IMR-90 (cell line): ENCODE measurements around the gene SCAMP4. TPM values are rescaled to one million over a fixed set of nuclear protein-coding genes. Genes with fewer than 3 reads are reported as not detected.

Experiments used
- ATAC-seq: fragments of 200-7000 bp; cut with Tn5 transposase; 2 replicates; pipeline ENCODE4 v1.9.1; 2020; ENCODE audit warnings: low read depth, mild to moderate bottlenecking, moderate library complexity
- BruUV-seq: library from RNA; stranded (reverse); fragments of 400-500 nt; replicated peaks from 2 replicates; lab custom pipeline; 2021; lab: Mats Ljungman, UMichigan
- CTCF ChIA-PET: fragments of 300-600 bp; formaldehyde crosslinking; extraction: SDS; loops from one replicate; lab custom pipeline; 2021; ENCODE audit warnings: antibody characterized with exemption; lab: Yijun Ruan, JAX
- POLR2A ChIA-PET: fragments of 300-600 bp; sonication (Branson Sonifier 250); formaldehyde crosslinking; loops from one replicate; lab custom pipeline; 2022; ENCODE audit warnings: antibody characterized with exemption; ENCODE audit not compliant: unreplicated experiment; lab: Charles Lee
- DNase-seq: peaks from one replicate; pipeline ENCODE4 v3.0.0; 2013
- H2AFZ ChIP-seq: replicated peaks from 2 replicates; pipeline ENCODE3; 2013; ENCODE audit warnings: low read length, mild to moderate bottlenecking; ENCODE audit not compliant: poor library complexity
- H2AK5ac ChIP-seq: 2 replicates; pipeline ENCODE4 v1.6.1; 2013; ENCODE audit warnings: low read depth, low read length, inconsistent platforms
- H2AK9ac ChIP-seq: replicated peaks from 2 replicates; pipeline ENCODE3; 2013; ENCODE audit warnings: mild to moderate bottlenecking, low read depth, low read length, moderate library complexity; ENCODE audit not compliant: poor library complexity
- H2BK120ac ChIP-seq: 2 replicates; pipeline ENCODE4 v1.6.1; 2013; ENCODE audit warnings: low read depth, low read length, inconsistent platforms
- H2BK15ac ChIP-seq: 3 replicates; pipeline ENCODE4 v1.6.1; 2013; ENCODE audit warnings: low read depth, low read length, inconsistent platforms
- H2BK20ac ChIP-seq: 2 replicates; pipeline ENCODE4 v1.6.1; 2013; ENCODE audit warnings: low read depth, mild to moderate bottlenecking, inconsistent platforms, low read length, moderate library complexity
- H2BK5ac ChIP-seq: 2 replicates; pipeline ENCODE4 v1.6.1; 2013; ENCODE audit warnings: mild to moderate bottlenecking, low read depth, low read length, inconsistent platforms; ENCODE audit not compliant: poor library complexity, severe bottlenecking
- H3K14ac ChIP-seq: replicated peaks from 2 replicates; pipeline ENCODE4 v1.6.1; 2013; ENCODE audit warnings: low read depth, low read length, inconsistent platforms
- H3K18ac ChIP-seq: 2 replicates; pipeline ENCODE4 v1.6.1; 2013; ENCODE audit warnings: low read depth, low read length, control low read depth
- H3K23ac ChIP-seq: 2 replicates; pipeline ENCODE4 v1.6.1; 2013; ENCODE audit warnings: low read depth, low read length, inconsistent platforms
- H3K27ac ChIP-seq: 2 replicates; pipeline ENCODE4 v1.5.1; 2013; ENCODE audit warnings: mild to moderate bottlenecking, control low read depth, low read length; ENCODE audit not compliant: insufficient read depth
- H3K27me3 ChIP-seq: 2 replicates; pipeline ENCODE4 v1.6.1; 2013; ENCODE audit warnings: low read length; ENCODE audit not compliant: control insufficient read depth, insufficient read depth
- H3K36me3 ChIP-seq: 2 replicates; pipeline ENCODE4 v1.6.1; 2013; ENCODE audit warnings: low read length, mixed read lengths; ENCODE audit not compliant: control insufficient read depth, insufficient read depth
- H3K4ac ChIP-seq: 2 replicates; pipeline ENCODE4 v1.6.1; 2013; ENCODE audit warnings: low read depth, low read length, inconsistent platforms
- H3K4me1 ChIP-seq: 2 replicates; pipeline ENCODE4 v1.6.1; 2013; ENCODE audit warnings: low read length, mixed read lengths; ENCODE audit not compliant: control insufficient read depth, insufficient read depth
- H3K4me2 ChIP-seq: 2 replicates; pipeline ENCODE4 v1.6.1; 2013; ENCODE audit warnings: low read depth, mild to moderate bottlenecking, control low read depth, low read length, moderate library complexity
- H3K4me3 ChIP-seq: 2 replicates; pipeline ENCODE4 v1.5.1; 2013; ENCODE audit warnings: low read depth, mild to moderate bottlenecking, control low read depth, low read length, moderate library complexity; ENCODE audit not compliant: insufficient read depth
- H3K56ac ChIP-seq: 2 replicates; pipeline ENCODE4 v1.6.1; 2013; ENCODE audit warnings: low read length, inconsistent platforms; ENCODE audit not compliant: insufficient read depth; ENCODE audit errors: extremely low read depth
- H3K79me1 ChIP-seq, 2 experiments: 2 replicates each; pipeline ENCODE4 v1.6.1; 2013; ENCODE audit warnings: low read length in 2 of 2, inconsistent platforms in 1 of 2, low read depth in 1 of 2
- H3K9ac ChIP-seq: 2 replicates; pipeline ENCODE4 v1.6.1; 2013; ENCODE audit warnings: low read depth, low read length, control low read depth
- H3K9me1 ChIP-seq: 2 replicates; pipeline ENCODE4 v1.6.1; 2013; ENCODE audit warnings: low read length, inconsistent platforms; ENCODE audit not compliant: insufficient read depth
- H3K9me3 ChIP-seq: 2 replicates; pipeline ENCODE4 v1.6.1; 2013; ENCODE audit warnings: low read length; ENCODE audit not compliant: control insufficient read depth, insufficient read depth
- H4K20me1 ChIP-seq: 2 replicates; pipeline ENCODE4 v1.6.1; 2013; ENCODE audit warnings: low read length, inconsistent platforms; ENCODE audit not compliant: insufficient read depth
- H4K5ac ChIP-seq: 2 replicates; pipeline ENCODE4 v1.6.1; 2013; ENCODE audit warnings: mild to moderate bottlenecking, low read depth, low read length, control low read depth
- H4K8ac ChIP-seq, 2 experiments: 2 replicates each; pipeline ENCODE4 v1.6.1; 2013; ENCODE audit warnings: low read depth in 2 of 2, low read length in 2 of 2, control low read depth in 1 of 2, inconsistent platforms in 1 of 2
- H4K91ac ChIP-seq: 2 replicates; pipeline ENCODE4 v1.6.1; 2013; ENCODE audit warnings: low read depth, low read length, inconsistent platforms; ENCODE audit not compliant: insufficient read depth
- BHLHE40 ChIP-seq: fragments of 150-350 bp; IDR thresholded peaks from 2 replicates; pipeline ENCODE4 v1.6.1; 2016; ENCODE audit warnings: mild to moderate bottlenecking, low read depth, low read length
- FOS ChIP-seq: fragments of 150-350 bp; IDR thresholded peaks from 2 replicates; pipeline ENCODE4 v1.6.1; 2016; ENCODE audit warnings: low read depth, low read length
- MAFK ChIP-seq: IDR thresholded peaks from 2 replicates; pipeline ENCODE4 v1.6.1; 2012; ENCODE audit warnings: low read depth, low read length, improper control_type of control experiment
- MXI1 ChIP-seq: IDR thresholded peaks from 2 replicates; pipeline ENCODE4 v1.6.1; 2012; ENCODE audit warnings: low read depth, mild to moderate bottlenecking, low read length, moderate library complexity, borderline replicate concordance
- NFE2L2 ChIP-seq: fragments of 150-350 bp; IDR thresholded peaks from 2 replicates; pipeline ENCODE4 v1.6.1; 2016; ENCODE audit warnings: low read depth, mild to moderate bottlenecking, low read length
- POLR2A ChIP-seq: IDR thresholded peaks from 2 replicates; pipeline ENCODE4 v1.6.1; 2012; ENCODE audit warnings: mild to moderate bottlenecking, low read depth, low read length
- RAD21 ChIP-seq: IDR thresholded peaks from 2 replicates; pipeline ENCODE4 v1.6.1; 2012; ENCODE audit warnings: low read length, improper control_type of control experiment
- RCOR1 ChIP-seq: IDR thresholded peaks from 2 replicates; pipeline ENCODE4 v1.6.1; 2012; ENCODE audit warnings: mild to moderate bottlenecking, low read length, improper control_type of control experiment; ENCODE audit not compliant: insufficient replicate concordance
- RFX5 ChIP-seq: IDR thresholded peaks from 2 replicates; pipeline ENCODE4 v1.8.0; 2012; ENCODE audit warnings: low read depth, mild to moderate bottlenecking, low read length, moderate library complexity
- SMC3 ChIP-seq: fragments of 150-350 bp; IDR thresholded peaks from 2 replicates; pipeline ENCODE4 v1.6.1; 2016; ENCODE audit warnings: low read depth, mild to moderate bottlenecking, antibody characterized with exemption, low read length, moderate library complexity
- WGBS, 2 experiments: methylation state at CpG; one replicate each; pipeline versions ENCODE4 v1.1.5 to v1.1.7; 2013; ENCODE audit warnings: missing lambda C conversion rate in 2 of 2; ENCODE audit not compliant: insufficient read length in 1 of 2; ENCODE audit errors: extremely low coverage in 2 of 2; 5-methylcytosine and 5-hydroxymethylcytosine counted together
- dilution Hi-C: fragments of 300-500 bp; cut with HindIII; formaldehyde crosslinking; loops from one replicate; pipeline ENCODE4 v1.14.3; 2018; ENCODE audit warnings: low sequenced_read_pairs; ENCODE audit not compliant: unreplicated experiment
- in situ Hi-C: fragments of 300-500 bp; cut with MboI; formaldehyde crosslinking; loops from 3 replicates; pipeline ENCODE4 v1.14.3; 2019; ENCODE audit warnings: low sequenced_read_pairs, inconsistent platforms, mixed read lengths
- intact Hi-C: fragments of 100-400 bp; cut with micrococcal nuclease; formaldehyde crosslinking; loops from 2 replicates; pipeline ENCODE4 v1.10.0; 2022
- polyA plus RNA-seq, 3 experiments: library from polyadenylated mRNA; depleted of rRNA; stranded (reverse); fragments of >200 nt; gene quantifications; 2 replicates each; pipeline ENCODE4 v1.2.3, GENCODE V29; 2012; ENCODE audit warnings: low replicate concordance in 1 of 3
- total RNA-seq: library from RNA; depleted of rRNA; stranded (reverse); fragments of >200 nt; gene quantifications from 2 replicates; pipeline ENCODE4 v1.2.3, GENCODE V29; 2012
- TF ChIP-seq, protein P1 (sequence below): fragments of 150-350 bp; IDR thresholded peaks from 2 replicates; pipeline ENCODE4 v1.6.1; 2016; ENCODE audit warnings: low read depth, mild to moderate bottlenecking, low read length, moderate library complexity, borderline replicate concordance
- TF ChIP-seq, protein P2 (sequence below): conservative IDR thresholded peaks from 2 replicates; pipeline ENCODE4 v1.5.1; 2012; ENCODE audit warnings: mild to moderate bottlenecking, low read depth, low read length, improper control_type of control experiment
- TF ChIP-seq, protein P3 (sequence below): fragments of 150-350 bp; IDR thresholded peaks from 2 replicates; pipeline ENCODE4 v1.6.1; 2017; ENCODE audit warnings: mild to moderate bottlenecking, antibody characterized with exemption, low read length, low read depth

Gene SCAMP4
- total and polyA plus RNA-seq, 2 of the 4 experiments (the other 2 are of a cell fraction) = 16.1 to 28.1 TPM

DNA sequence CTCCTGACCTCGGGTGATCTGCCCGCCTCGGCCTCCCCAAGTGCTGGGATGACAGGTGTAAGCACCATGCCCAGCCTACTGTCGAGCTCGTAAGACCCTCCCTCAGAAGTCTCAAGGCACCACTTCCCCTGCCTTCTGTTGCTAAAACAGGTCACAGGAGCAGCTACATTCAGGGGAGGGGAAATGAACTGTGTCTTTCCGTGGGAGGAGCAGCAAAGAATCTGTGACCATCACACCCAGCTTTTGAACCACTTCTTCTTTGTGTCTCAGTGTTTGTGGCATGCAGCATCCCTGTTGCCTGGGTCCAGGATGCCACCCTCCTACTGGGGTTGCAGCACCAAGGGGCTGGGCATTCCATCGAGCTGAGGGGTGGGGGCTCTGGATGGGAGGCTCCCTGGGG, 28.0 kb downstream of the SCAMP4 start:
- intact Hi-C loops (no loop called here), dilution Hi-C loops (no loop called here), in situ Hi-C loops (no loop called here)
- no peak overlapping the region for H3K27ac ChIP-seq
- H3K4me1 ChIP-seq = peaks cover 6% of the 10 kb centered on the region
- H3K18ac ChIP-seq = no peak overlapping the region
- WGBS, 2 experiments = no CpG with 5 or more reads among the region's 7 CpGs
- H4K20me1 ChIP-seq = no peaks in the 10 kb centered on the region
- no peak overlapping the region for H3K56ac ChIP-seq
- H4K8ac ChIP-seq = no peak overlapping the region
- H3K79me1 ChIP-seq = no peaks in the 10 kb centered on the region
- ChIA-PET POLR2A (no interaction called here), CTCF (no interaction called here)
- no peak overlapping the region for H4K5ac ChIP-seq
- DNase-seq (no peak), ATAC-seq (no peak)
- H3K14ac ChIP-seq = no peak overlapping the region
- H3K9ac ChIP-seq = no peak overlapping the region
- H3K36me3 ChIP-seq = no peaks in the 10 kb centered on the region
- H4K91ac ChIP-seq = no peak overlapping the region
- H3K4me2 ChIP-seq = no peak overlapping the region
- H2BK120ac ChIP-seq = no peak overlapping the region
- no peaks in the 10 kb centered on the region for H3K27me3 ChIP-seq
- no peak overlapping the region for H2AK5ac ChIP-seq
- H2BK15ac ChIP-seq = no peak overlapping the region
- H3K4me3 ChIP-seq = no peak overlapping the region
- H3K4ac ChIP-seq = no peak overlapping the region
- no peaks in the 10 kb centered on the region; the same call in 1 of the 2 replicates for H3K9me3 ChIP-seq
- no peak overlapping the region for H2AFZ ChIP-seq
- H3K23ac ChIP-seq = no peak overlapping the region
- no peak overlapping the region for H2BK5ac ChIP-seq
- no TSS peak for BruUV-seq
- H2BK20ac ChIP-seq = no peak overlapping the region
- no peaks in the 10 kb centered on the region for H3K9me1 ChIP-seq
- no peak overlapping the region for H2AK9ac ChIP-seq
- TF ChIP-seq RCOR1 (no peak), FOS (no peak), RFX5 (no peak), SMC3 (no peak), RAD21 (no peak), NFE2L2 (no peak), BHLHE40 (no peak), MAFK (no peak), MXI1 (no peak), POLR2A (no peak)
- TF ChIP-seq, protein P1, sequence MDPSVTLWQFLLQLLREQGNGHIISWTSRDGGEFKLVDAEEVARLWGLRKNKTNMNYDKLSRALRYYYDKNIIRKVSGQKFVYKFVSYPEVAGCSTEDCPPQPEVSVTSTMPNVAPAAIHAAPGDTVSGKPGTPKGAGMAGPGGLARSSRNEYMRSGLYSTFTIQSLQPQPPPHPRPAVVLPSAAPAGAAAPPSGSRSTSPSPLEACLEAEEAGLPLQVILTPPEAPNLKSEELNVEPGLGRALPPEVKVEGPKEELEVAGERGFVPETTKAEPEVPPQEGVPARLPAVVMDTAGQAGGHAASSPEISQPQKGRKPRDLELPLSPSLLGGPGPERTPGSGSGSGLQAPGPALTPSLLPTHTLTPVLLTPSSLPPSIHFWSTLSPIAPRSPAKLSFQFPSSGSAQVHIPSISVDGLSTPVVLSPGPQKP = no peak
- TF ChIP-seq, protein P2, sequence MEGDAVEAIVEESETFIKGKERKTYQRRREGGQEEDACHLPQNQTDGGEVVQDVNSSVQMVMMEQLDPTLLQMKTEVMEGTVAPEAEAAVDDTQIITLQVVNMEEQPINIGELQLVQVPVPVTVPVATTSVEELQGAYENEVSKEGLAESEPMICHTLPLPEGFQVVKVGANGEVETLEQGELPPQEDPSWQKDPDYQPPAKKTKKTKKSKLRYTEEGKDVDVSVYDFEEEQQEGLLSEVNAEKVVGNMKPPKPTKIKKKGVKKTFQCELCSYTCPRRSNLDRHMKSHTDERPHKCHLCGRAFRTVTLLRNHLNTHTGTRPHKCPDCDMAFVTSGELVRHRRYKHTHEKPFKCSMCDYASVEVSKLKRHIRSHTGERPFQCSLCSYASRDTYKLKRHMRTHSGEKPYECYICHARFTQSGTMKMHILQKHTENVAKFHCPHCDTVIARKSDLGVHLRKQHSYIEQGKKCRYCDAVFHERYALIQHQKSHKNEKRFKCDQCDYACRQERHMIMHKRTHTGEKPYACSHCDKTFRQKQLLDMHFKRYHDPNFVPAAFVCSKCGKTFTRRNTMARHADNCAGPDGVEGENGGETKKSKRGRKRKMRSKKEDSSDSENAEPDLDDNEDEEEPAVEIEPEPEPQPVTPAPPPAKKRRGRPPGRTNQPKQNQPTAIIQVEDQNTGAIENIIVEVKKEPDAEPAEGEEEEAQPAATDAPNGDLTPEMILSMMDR = no peak
- TF ChIP-seq, protein P3, sequence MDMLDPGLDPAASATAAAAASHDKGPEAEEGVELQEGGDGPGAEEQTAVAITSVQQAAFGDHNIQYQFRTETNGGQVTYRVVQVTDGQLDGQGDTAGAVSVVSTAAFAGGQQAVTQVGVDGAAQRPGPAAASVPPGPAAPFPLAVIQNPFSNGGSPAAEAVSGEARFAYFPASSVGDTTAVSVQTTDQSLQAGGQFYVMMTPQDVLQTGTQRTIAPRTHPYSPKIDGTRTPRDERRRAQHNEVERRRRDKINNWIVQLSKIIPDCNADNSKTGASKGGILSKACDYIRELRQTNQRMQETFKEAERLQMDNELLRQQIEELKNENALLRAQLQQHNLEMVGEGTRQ = no peak
